NCI-H2029 (cell line): Measurements from ENCODE around the gene SMKR1.
"Not testable (repeated sequence)": the region's sequence is repeated elsewhere in the genome, so short reads cannot be mapped to it uniquely, and the experiment has no call there.

ENCODE experiments used
- DNase-seq: peaks from one replicate; lab custom pipeline; 2025; lab: John Stamatoyannopoulos, UW

SMKR1 gene

DNA sequence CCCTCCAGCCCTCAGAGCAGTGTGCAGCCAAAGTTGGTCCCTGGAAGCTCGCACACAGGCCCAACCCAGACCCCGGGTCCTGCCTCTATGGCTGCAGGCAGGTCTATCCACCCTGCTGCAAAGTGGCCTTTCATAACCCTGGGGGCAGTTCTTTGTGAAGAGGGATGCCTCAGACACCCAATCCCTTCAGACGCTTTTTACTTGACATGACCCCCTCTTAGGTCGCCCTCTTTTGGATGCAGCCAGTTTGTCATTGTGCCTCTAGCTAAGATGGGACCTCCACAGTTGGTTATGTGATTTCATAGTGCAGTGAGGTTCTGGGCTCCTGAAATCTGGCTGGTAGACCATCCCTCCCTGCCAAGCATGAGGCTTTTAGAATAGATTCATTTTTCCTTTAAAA, 27.3 kb downstream of the SMKR1 start:
- no peak for DNase-seq

GRCh38 chr7:129530795-129531391, 28.6 kb downstream of the SMKR1 start:
- no peak for DNase-seq

DNA sequence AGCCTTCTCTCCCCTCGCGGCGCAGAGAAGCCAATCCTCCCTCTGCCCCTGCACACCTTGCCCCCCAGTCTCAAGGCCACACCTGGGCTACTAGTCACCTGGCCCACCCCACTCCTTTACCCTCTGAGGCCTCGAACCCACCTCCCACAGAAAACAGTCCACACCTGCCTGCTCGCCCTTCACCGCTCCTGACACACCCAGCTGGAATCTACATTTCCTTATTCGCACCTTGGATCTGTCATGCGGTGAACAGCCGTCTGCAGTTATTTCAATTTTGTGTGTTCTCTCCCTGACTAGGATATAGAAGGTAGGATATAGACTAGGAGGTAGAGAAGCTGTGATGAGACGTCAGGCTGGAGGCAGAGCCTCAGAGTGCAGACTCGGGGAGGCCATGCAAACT, 29.4 kb downstream of the SMKR1 start:
- no peak for DNase-seq

DNA sequence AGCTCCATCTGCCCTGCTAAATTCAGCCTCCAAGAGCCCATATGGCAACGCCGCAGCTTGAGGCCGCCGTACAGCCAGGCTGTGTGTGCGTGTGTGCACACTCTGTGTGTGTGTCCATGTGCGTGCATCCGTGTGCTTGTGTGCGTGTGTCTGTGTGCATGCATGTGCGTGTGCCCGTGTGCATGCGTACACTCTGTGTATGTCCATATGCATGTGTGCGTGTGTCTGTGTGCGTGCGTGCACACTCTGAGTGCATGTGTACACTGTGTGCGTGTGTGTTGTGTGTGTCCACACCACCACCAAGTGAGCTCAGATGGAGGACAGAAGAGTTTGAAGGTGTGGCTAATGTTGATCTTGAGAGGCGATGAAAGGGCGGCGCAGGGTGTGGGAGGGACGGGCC, 30.0 kb downstream of the SMKR1 start:
- no peak for DNase-seq

- DNase-seq, result not testable (repeated sequence)
Observed at GRCh38 chr7:129534558-129535274, 32.4 kb downstream of the SMKR1 start.

GRCh38 chr7:129535896-129536295, 33.6 kb downstream of the SMKR1 start:
- DNase-seq, result no peak

DNA sequence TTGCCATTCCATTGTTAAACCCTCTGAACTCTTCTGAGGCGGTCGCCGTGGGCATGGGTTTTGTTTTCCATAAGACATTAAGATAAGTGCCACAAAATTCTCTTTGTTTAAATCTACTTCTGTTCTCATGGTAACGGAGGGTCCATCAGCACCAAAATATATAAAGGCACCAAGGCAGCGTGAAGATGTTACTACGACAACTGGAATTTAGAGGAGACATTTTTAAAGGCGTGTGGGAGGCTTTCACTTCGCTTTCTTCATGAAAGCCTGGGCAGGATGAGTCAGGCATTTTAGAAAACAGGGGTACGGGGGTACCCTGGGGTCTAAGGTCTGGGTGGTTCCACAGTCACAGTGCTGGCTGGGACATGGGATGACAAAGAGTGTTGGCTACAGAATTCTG, 34.0 kb downstream of the SMKR1 start:
- DNase-seq, result no peak

- no peak for DNase-seq
Observed at GRCh38 chr7:129538790-129539189, 36.5 kb downstream of the SMKR1 start.

DNA sequence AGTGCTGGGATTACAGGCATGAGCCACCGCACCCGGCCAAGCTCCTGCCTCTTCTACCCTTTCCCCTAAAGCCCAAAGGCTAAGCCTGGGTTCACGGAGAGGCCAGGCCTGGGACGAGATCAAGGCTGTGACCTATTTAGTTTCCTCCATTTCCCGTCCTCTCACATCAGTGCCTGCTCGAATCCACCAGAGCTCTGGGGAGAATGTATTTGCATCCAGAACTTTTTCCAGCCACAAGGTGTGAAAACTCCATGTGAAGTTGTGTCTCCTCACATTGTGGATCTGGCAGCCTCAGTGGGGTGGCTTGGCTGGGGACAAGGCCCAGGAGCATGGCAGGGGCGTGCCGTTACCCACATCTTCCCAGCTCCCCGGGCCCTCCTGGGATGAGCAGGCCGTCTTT, 38.0 kb downstream of the SMKR1 start:
- no peak for DNase-seq

GRCh38 chr7:129544700-129545099, 42.4 kb downstream of the SMKR1 start:
- no peak for DNase-seq

- no peak for DNase-seq
Observed at GRCh38 chr7:129550693-129551360, 48.5 kb downstream of the SMKR1 start.

- DNase-seq, result peak; percentile 41
Observed at GRCh38 chr7:129553899-129554461, 51.6 kb downstream of the SMKR1 start.

GRCh38 chr7:129556607-129557133, 54.3 kb downstream of the SMKR1 start:
- DNase-seq, result no peak

DNA sequence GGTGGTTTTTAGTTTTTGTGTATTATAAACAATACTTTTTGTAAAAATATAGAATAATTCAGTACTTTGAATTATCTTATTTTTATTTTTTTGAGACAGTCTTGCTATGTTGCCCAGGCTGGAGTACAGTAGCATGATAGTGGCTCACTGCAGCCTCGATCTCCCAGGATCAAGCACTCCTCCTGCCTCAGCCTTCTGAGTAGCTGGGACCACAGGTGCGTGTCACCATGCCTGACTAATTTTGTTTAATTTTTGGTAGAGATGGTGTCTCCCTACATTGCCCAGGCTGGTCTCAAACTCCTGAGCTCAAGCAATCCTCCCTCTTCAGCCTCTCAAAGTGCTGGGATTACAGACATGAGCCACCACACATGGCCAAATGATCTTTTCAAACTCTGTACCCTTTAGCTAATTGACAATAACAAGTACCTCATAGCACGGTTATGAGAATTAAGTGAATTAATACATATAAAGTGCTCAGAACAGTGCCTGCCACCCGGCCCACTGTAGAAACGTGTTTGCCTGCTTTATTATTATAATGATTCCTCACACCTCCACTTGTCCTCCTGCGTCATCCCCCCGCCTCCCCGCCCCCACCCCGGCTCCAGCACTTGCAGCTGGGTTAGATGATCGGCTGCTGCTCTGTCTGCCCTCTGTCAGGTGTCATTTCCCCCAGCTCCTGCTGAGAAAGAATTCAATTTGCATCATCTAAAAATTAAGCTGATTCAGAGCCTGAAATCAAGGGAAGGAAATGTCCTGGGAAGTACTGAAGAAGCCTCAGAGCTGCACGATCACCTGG, 55.6 kb downstream of the SMKR1 start:
- no peak for DNase-seq

- DNase-seq, result no peak
Observed at GRCh38 chr7:129559564-129559963, 57.2 kb downstream of the SMKR1 start.

GRCh38 chr7:129560831-129561230, 58.5 kb downstream of the SMKR1 start:
- DNase-seq, result no peak

DNA sequence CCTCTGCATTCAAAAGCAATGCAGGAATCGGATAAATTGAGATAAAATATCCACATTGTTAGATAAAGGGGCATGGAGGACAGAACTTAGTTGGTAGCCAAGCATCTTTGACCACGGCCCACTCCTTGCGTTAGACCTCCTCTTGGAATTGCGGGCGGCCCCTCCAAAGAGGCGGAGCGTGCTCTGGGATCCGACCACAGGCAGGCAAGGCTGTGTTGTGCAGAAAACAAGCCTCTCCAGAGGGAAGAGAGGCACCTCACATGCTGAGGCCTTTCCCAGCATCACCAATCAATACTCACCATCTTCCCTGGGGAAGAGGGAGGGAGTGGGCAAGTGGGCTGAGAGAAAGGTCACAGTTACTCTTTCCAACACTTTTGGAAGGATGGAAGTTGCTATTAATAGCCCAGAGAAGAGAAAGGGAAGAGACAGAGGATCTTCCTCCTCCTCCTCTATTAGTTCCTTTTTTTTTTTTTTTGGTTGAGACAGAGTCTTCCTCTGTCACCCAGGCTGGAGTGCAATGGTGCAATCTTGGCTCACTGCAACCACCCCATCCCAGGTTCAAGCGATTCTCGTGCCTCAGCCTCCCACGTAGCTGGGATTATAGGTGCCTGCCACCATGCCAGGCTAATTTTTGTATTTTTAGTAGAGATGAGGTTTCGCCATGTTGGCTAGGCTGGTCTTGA, 59.5 kb downstream of the SMKR1 start:
- DNase-seq, result no peak
